BLaER1 treated with 17β-estradiol and CSF1 and Interleukin-3, amounts not matched to agents 10 nM and 100 nM (cell line): Measurements from ENCODE around the gene PROZ.

Source experiments
- H3K27ac ChIP-seq, 11 experiments: shearing (Covaris generic); formaldehyde crosslinking; 2 replicates each; pipeline ENCODE4 v1.8.1; 2022
- H3K27me3 ChIP-seq, 11 experiments: shearing (Covaris generic); formaldehyde crosslinking; 2 replicates each; pipeline ENCODE4 v1.8.1; 2022
- H3K36me3 ChIP-seq, 11 experiments: shearing (Covaris generic); formaldehyde crosslinking; 2 replicates each; pipeline ENCODE4 v1.8.1; 2022
- H3K4me1 ChIP-seq, 10 experiments: shearing (Covaris generic); formaldehyde crosslinking; 2 replicates each; pipeline ENCODE4 v1.8.1; 2022
- H3K4me2 ChIP-seq, 11 experiments: shearing (Covaris generic); formaldehyde crosslinking; 2 replicates each; pipeline ENCODE4 v1.8.1; 2022
- H3K4me3 ChIP-seq, 10 experiments: shearing (Covaris generic); formaldehyde crosslinking; 2 replicates each; pipeline ENCODE4 v1.8.1; 2022
- H3K9ac ChIP-seq, 11 experiments: shearing (Covaris generic); formaldehyde crosslinking; 2 replicates each; pipeline ENCODE4 v1.8.1; 2022
- H3K9me3 ChIP-seq, 11 experiments: shearing (Covaris generic); formaldehyde crosslinking; replicated peaks in 1 of 11; 2 replicates each; pipeline ENCODE4 v1.8.1; 2022
- H4K20me1 ChIP-seq, 11 experiments: shearing (Covaris generic); formaldehyde crosslinking; 2 replicates each; pipeline ENCODE4 v1.8.1; 2022
- Cebpa-rat ChIP-seq, 11 experiments: shearing (Covaris generic); IDR thresholded peaks; 2 replicates each; pipeline ENCODE4 v1.8.1; 2022

Gene PROZ

DNA sequence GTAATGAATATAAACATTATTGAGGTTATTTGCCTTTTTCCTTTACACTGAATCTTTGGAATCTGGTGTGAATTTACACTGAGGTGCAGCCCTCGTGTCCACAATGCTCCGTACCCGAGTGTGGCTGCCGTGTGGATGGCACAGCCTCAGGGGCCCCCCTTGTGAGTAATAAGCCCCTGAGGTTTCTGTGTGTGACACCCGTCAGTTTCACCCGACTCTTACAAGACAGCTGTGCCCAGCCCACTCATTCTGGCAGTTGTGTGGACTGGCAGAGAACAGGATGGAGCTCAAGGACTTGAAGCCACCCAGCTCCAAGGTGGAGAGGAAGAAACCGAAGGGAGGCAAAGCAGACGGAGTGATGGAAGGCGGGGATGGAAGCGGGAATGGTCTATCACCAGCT lies 7.8 kb downstream of the PROZ start:
- peaks cover 37 to 52% (median 47%) of the 10 kb centered on the region in 11 experiments for H3K27me3 ChIP-seq
- H3K4me2 ChIP-seq, result peak overlapping the region in 1 of 11 experiments; percentile 26; a peak in 2 of 22 replicates
- H3K9me3 ChIP-seq, result peaks cover 0 to 7% (median 0%) of the 10 kb centered on the region in 11 experiments; a peak in 6 of 22 replicates
- H4K20me1 ChIP-seq, result peaks cover 0 to 20% (median 3%) of the 10 kb centered on the region in 11 experiments; a peak in 7 of 22 replicates
- H3K36me3 ChIP-seq, result peaks cover 0 to 25% (median 7%) of the 10 kb centered on the region in 11 experiments; a peak in 19 of 22 replicates
- no peak overlapping the region for H3K27ac ChIP-seq
- H3K9ac ChIP-seq, result no peak overlapping the region
- no peak overlapping the region for H3K4me3 ChIP-seq
- H3K4me1 ChIP-seq, result peaks cover 11 to 43% (median 19%) of the 10 kb centered on the region in 10 experiments
- TF ChIP-seq Cebpa-rat (IDR thresholded peaks at IDR 0.05), result no peak

GRCh38 chr13:113166681-113167080 lies 8.2 kb downstream of the PROZ start:
- peaks cover 0 to 7% (median 0%) of the 10 kb centered on the region in 11 experiments; a peak in 6 of 22 replicates for H3K9me3 ChIP-seq
- no peak overlapping the region for H3K27ac ChIP-seq
- peak overlapping the region in 2 of 11 experiments; percentile 19 to 26; a peak in 2 of 22 replicates for H3K4me2 ChIP-seq
- TF ChIP-seq Cebpa-rat (IDR thresholded peaks at IDR 0.05), result no peak
- H3K4me1 ChIP-seq, result peaks cover 15 to 45% (median 22%) of the 10 kb centered on the region in 10 experiments
- no peak overlapping the region for H3K4me3 ChIP-seq
- no peak overlapping the region for H3K9ac ChIP-seq
- H4K20me1 ChIP-seq, result peaks cover 0 to 24% (median 3%) of the 10 kb centered on the region in 11 experiments; a peak in 6 of 22 replicates
- peaks cover 33 to 48% (median 43%) of the 10 kb centered on the region in 11 experiments for H3K27me3 ChIP-seq
- peaks cover 0 to 29% (median 12%) of the 10 kb centered on the region in 11 experiments; a peak in 20 of 22 replicates for H3K36me3 ChIP-seq

DNA sequence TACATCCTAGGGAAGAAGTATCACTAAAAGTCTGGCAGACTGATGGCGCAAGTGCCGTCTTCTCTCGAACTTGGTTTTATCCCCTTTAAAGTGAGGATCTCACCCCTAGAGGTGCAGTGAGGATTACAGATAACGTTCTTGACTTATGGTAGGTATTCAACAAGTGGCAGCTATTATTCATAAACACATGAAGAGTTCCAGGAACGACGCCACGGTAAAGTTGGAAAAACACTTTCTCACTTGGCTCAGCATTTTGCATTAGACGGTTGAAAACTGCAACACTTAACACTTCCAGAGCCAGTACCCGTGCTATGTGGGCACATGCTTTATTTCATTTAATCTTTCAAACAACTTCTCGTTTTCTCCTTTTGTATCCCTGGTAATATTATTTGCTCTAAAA lies 8.7 kb downstream of the PROZ start:
- H3K27me3 ChIP-seq, result peaks cover 29 to 43% (median 39%) of the 10 kb centered on the region in 11 experiments
- peak overlapping the region in 3 of 11 experiments; percentile 19 to 26 (median 21); a peak in 3 of 22 replicates for H3K4me2 ChIP-seq
- peaks cover 0 to 25% (median 3%) of the 10 kb centered on the region in 11 experiments; a peak in 6 of 22 replicates for H4K20me1 ChIP-seq
- H3K9me3 ChIP-seq, result peaks cover 0 to 7% (median 0%) of the 10 kb centered on the region in 11 experiments; a peak in 6 of 22 replicates
- H3K9ac ChIP-seq, result no peak overlapping the region
- no peak for TF ChIP-seq Cebpa-rat (IDR thresholded peaks at IDR 0.05)
- no peak overlapping the region for H3K4me3 ChIP-seq
- peaks cover 0 to 34% (median 16%) of the 10 kb centered on the region in 11 experiments; a peak in 21 of 22 replicates for H3K36me3 ChIP-seq
- peaks cover 19 to 50% (median 27%) of the 10 kb centered on the region in 10 experiments for H3K4me1 ChIP-seq
- H3K27ac ChIP-seq, result no peak overlapping the region

GRCh38 chr13:113167575-113167974 lies 9.1 kb downstream of the PROZ start:
- Histone ChIP-seq H3K9ac (no peak overlapping the region), H3K4me3 (no peak overlapping the region), H3K27me3 (peaks cover 28 to 42% (median 38%) of the 10 kb centered on the region in 11 experiments), H4K20me1 (peaks cover 0 to 25% (median 3%) of the 10 kb centered on the region in 11 experiments; a peak in 6 of 22 replicates), H3K9me3 (peaks cover 0 to 7% (median 0%) of the 10 kb centered on the region in 11 experiments; a peak in 6 of 22 replicates), H3K36me3 (peaks cover 2 to 38% (median 21%) of the 10 kb centered on the region in 11 experiments; a peak in 21 of 22 replicates), H3K4me1 (peaks cover 19 to 54% (median 30%) of the 10 kb centered on the region in 10 experiments), H3K4me2 (no peak overlapping the region), H3K27ac (no peak overlapping the region)
- TF ChIP-seq Cebpa-rat (IDR thresholded peaks at IDR 0.05), result no peak

- Histone ChIP-seq H3K4me1 (peaks cover 19 to 61% (median 29%) of the 10 kb centered on the region in 10 experiments), H4K20me1 (peaks cover 0 to 24% (median 3%) of the 10 kb centered on the region in 11 experiments; a peak in 6 of 22 replicates), H3K4me2 (no peak overlapping the region), H3K9me3 (peaks cover 0 to 7% (median 0%) of the 10 kb centered on the region in 11 experiments; a peak in 6 of 22 replicates), H3K27me3 (peaks cover 22 to 35% (median 31%) of the 10 kb centered on the region in 11 experiments), H3K36me3 (peaks cover 5 to 44% (median 27%) of the 10 kb centered on the region in 11 experiments; a peak in 21 of 22 replicates), H3K4me3 (no peak overlapping the region), H3K9ac (no peak overlapping the region), H3K27ac (no peak overlapping the region)
- TF ChIP-seq Cebpa-rat (IDR thresholded peaks at IDR 0.05), result no peak
Observed at GRCh38 chr13:113168211-113168610, 9.8 kb downstream of the PROZ start.

GRCh38 chr13:113169277-113170272 lies 11.1 kb downstream of the PROZ start:
- Histone ChIP-seq H3K4me3 (no peak overlapping the region), H3K27me3 (peaks cover 8 to 22% (median 18%) of the 10 kb centered on the region in 11 experiments; a peak in 21 of 22 replicates), H4K20me1 (peaks cover 0 to 18% (median 0%) of the 10 kb centered on the region in 11 experiments; a peak in 4 of 22 replicates), H3K9ac (no peak overlapping the region), H3K4me2 (no peak overlapping the region), H3K4me1 (peaks cover 14 to 67% (median 24%) of the 10 kb centered on the region in 10 experiments), H3K27ac (no peak overlapping the region), H3K9me3 (peaks cover 0 to 7% (median 0%) of the 10 kb centered on the region in 11 experiments; a peak in 6 of 22 replicates), H3K36me3 (peaks cover 5 to 53% (median 33%) of the 10 kb centered on the region in 11 experiments; a peak in 21 of 22 replicates)
- no peak for TF ChIP-seq Cebpa-rat (IDR thresholded peaks at IDR 0.05)

DNA sequence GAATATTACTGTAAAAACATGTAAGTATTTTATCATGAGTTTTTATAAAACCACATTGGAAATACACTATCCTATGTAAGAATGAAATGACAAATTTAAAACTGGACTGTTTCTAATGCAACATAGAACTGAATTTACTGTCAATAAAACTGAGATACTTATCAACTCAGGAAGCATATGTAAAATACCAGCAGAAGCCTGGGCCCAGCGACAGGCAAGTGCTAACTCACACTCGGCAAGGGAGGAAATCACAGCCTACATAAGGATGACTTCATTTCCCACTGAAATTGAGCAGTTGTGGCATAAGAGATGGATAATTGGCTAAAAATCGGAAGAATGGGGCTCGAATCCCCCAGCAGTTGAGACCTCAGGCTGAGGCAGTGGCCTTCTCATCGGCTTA lies 12.1 kb downstream of the PROZ start:
- Histone ChIP-seq H3K4me2 (peak overlapping the region in 9 of 11 experiments; percentile 39 to 73 (median 49); a peak in 15 of 22 replicates), H3K9ac (no peak overlapping the region; a peak in 2 of 22 replicates), H3K27ac (peak overlapping the region in 3 of 11 experiments; percentile 30 to 58 (median 47); a peak in 3 of 22 replicates), H3K27me3 (peaks cover 0 to 12% (median 8%) of the 10 kb centered on the region in 11 experiments; a peak in 12 of 22 replicates), H3K9me3 (peaks cover 0 to 8% (median under 1%) of the 10 kb centered on the region in 11 experiments; a peak in 9 of 22 replicates), H3K4me1 (peaks cover 13 to 71% (median 23%) of the 10 kb centered on the region in 10 experiments), H3K36me3 (peaks cover 5 to 63% (median 42%) of the 10 kb centered on the region in 11 experiments; a peak in 21 of 22 replicates), H4K20me1 (peaks cover 0 to 18% (median 0%) of the 10 kb centered on the region in 11 experiments; a peak in 2 of 22 replicates), H3K4me3 (no peak overlapping the region)
- no peak for TF ChIP-seq Cebpa-rat (IDR thresholded peaks at IDR 0.05)
